AG10803 (cell line): ENCODE measurements around the gene ATF6B.
"Not testable (repeated sequence)": the region's sequence is repeated elsewhere in the genome, so short reads cannot be mapped to it uniquely, and the experiment has no call there.

ENCODE experiments used
- DNase-seq: peaks from one replicate; pipeline ENCODE4 v3.0.0; 2010; ENCODE audit warnings: low read depth
- H3K4me3 ChIP-seq: 2 replicates; pipeline ENCODE4 v1.5.1; 2011; ENCODE audit warnings: mild to moderate bottlenecking, low read length, control low read depth
- TF ChIP-seq, protein P1 (sequence below): conservative IDR thresholded peaks from 2 replicates; pipeline ENCODE4 v1.5.1; 2011; ENCODE audit warnings: mild to moderate bottlenecking, low read length, control low read depth, inconsistent platforms

Gene ATF6B

DNA sequence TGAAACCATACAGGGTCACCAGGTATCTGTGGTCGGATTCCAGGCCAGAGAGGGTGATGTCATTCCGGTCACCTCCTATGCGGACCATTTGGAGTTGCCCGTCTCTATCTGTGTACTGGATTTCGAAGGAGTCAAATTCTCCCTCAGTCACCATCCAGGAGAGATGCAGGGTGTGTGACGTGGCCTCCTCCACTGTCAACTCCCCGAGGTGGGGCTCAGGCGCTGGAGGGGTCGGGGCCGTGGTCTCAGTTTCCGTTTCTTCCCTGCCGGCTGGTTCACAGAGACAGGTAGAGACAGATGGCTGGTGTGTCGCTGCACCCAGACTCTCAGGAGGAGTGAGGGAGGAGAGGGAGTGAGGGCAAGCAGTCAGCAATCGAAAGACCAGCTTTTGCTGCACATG is 59.2 kb downstream of the ATF6B start:
- no peak for DNase-seq
- TF ChIP-seq, protein P1, sequence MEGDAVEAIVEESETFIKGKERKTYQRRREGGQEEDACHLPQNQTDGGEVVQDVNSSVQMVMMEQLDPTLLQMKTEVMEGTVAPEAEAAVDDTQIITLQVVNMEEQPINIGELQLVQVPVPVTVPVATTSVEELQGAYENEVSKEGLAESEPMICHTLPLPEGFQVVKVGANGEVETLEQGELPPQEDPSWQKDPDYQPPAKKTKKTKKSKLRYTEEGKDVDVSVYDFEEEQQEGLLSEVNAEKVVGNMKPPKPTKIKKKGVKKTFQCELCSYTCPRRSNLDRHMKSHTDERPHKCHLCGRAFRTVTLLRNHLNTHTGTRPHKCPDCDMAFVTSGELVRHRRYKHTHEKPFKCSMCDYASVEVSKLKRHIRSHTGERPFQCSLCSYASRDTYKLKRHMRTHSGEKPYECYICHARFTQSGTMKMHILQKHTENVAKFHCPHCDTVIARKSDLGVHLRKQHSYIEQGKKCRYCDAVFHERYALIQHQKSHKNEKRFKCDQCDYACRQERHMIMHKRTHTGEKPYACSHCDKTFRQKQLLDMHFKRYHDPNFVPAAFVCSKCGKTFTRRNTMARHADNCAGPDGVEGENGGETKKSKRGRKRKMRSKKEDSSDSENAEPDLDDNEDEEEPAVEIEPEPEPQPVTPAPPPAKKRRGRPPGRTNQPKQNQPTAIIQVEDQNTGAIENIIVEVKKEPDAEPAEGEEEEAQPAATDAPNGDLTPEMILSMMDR, result no peak
- no peak overlapping the region for H3K4me3 ChIP-seq

DNA sequence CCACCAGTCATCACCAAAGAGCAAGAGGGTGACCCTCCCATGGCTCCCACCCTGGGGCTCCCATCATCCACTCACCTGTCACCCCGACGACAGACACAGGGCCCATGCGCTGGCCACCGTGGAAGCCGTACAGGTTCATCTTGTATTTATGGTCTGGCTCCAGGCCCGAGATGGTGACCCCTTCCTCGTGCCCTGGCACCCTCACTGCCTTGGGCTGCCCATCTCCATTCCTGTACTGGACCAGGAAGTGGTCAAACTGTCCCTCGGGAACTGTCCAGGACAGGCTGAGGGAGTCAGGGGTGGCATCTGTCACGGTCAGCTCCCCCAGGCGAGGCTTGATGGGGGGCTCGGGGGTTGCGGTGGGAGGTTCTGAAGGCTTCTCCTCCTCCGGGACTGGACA is 59.7 kb downstream of the ATF6B start:
- not testable (repeated sequence) for DNase-seq, H3K4me3 ChIP-seq

DNA sequence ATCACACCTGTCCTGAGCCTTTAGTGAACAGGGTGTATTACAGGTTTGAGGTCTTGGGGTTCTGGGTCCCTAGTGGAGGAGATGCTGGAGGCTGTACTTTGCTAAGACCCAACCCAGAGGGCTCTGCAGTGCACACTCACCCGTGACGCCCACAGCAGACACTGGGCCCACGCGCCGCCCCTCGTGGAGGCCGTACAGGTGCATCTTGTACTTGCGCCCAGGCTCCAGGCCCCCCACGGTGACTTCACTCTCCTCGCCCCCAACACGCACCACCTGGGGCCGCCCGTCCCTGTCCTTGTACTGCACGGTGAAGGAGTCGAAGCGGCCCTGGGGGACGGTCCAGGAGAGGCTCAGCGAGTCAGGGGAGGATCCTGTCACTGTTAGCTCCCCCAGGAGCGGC is 60.5 kb downstream of the ATF6B start:
- DNase-seq, H3K4me3 ChIP-seq: not testable (repeated sequence)
